ENCODE measurements around the gene ROCK2. TPM values are rescaled to one million over a fixed set of nuclear protein-coding genes. Genes with fewer than 3 reads are reported as not detected.

ROCK2 gene
- total RNA-seq, 2 donors from 2014 or later, result 62.7 to 80.9 TPM

DNA sequence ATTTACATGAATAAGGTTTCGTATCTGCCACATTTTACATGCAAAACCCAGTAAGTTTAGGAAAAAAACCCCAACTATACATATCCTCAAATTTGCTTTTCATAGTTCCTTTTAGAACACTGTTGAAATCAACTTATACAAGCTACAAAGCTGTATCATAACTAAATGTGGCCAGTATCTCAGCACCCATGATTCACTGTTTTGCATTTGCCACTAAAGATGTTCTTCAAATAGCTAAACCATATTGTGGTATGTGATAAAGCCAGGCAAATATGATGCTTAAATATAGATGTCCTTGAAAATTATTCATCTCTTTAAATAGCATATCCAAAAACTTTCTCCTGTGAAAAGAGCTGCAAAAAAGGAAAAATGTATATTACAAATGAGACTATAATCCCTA is 29.9 kb downstream of the ROCK2 start:
- Histone ChIP-seq H3K9ac (ENCODE audit: low read depth in 2 of 2, low read length in 2 of 2) (no peak overlapping the region), H3K27me3 (no peaks in the 10 kb centered on the region), H3K27ac (no peak overlapping the region), H3K9me3 (no peaks in the 10 kb centered on the region), H3K4me1 (no peaks in the 10 kb centered on the region), H3K36me3 (no peaks in the 10 kb centered on the region), H3K4me3 (no peak overlapping the region)
- TF ChIP-seq, protein P1, sequence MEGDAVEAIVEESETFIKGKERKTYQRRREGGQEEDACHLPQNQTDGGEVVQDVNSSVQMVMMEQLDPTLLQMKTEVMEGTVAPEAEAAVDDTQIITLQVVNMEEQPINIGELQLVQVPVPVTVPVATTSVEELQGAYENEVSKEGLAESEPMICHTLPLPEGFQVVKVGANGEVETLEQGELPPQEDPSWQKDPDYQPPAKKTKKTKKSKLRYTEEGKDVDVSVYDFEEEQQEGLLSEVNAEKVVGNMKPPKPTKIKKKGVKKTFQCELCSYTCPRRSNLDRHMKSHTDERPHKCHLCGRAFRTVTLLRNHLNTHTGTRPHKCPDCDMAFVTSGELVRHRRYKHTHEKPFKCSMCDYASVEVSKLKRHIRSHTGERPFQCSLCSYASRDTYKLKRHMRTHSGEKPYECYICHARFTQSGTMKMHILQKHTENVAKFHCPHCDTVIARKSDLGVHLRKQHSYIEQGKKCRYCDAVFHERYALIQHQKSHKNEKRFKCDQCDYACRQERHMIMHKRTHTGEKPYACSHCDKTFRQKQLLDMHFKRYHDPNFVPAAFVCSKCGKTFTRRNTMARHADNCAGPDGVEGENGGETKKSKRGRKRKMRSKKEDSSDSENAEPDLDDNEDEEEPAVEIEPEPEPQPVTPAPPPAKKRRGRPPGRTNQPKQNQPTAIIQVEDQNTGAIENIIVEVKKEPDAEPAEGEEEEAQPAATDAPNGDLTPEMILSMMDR (IDR thresholded peaks at IDR 0.05), result no peak
- intact Hi-C loops (cut with DNase I), result no loop called here
- no peak for DNase-seq

DNA sequence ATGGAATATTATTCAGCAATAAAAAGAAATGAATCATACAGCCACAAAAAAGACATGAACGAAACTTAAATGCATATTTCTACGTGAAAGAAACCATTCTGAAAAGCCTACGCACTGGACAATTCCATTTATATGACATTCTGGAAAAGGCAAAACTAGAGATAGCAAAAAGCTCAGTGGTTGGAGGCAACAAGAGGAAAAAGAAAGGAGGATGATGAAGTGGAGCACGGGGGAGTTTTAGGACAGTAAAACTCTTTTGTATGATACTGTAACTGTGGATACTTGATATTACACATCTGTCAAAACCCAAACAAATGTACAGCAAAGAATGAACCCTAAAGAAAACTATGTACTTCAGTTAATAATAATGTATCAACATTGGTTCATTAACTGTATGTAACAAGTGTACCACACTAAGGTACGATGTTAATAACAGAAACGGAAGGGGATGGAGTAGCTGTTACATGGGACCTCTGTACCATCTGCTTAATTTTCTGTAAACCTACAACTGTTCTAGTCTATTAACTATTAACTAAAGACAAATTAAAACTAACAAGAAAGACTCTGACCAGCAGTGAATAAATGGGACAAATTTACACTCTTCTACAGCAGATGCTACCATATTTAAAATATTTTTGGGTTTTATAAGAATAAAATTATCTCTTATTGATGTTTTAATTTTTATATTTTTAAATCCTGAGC is 31.5 kb downstream of the ROCK2 start:
- Histone ChIP-seq H3K4me1 (no peaks in the 10 kb centered on the region), H3K9me3 (no peaks in the 10 kb centered on the region), H3K36me3 (no peaks in the 10 kb centered on the region), H3K4me3 (no peak overlapping the region), H3K27ac (no peak overlapping the region), H3K27me3 (no peaks in the 10 kb centered on the region), H3K9ac (ENCODE audit: low read depth in 2 of 2, low read length in 2 of 2) (no peak overlapping the region)
- no peak for DNase-seq
- intact Hi-C loops (cut with DNase I), result no loop called here
- TF ChIP-seq, protein P1 (IDR thresholded peaks at IDR 0.05), result no peak

DNA sequence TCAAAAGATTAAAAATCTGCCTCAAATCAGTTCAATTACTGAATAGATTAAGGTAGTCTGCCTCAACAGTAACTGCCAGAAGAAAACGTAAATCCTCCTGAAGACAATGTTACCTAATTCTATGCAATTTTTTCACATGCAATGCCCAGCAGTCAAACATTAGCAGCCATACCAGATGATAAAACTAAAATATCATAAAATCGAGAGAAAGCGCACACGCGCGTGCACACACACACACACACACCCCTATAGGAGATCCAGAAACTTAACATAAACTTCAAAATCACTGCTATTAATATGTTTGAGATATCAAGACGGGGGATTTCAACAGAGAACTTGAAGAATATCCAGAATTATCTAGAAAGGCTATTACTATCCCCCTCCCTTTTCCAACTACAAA is 32.9 kb downstream of the ROCK2 start:
- H3K36me3 ChIP-seq, result no peaks in the 10 kb centered on the region
- DNase-seq, result no peak
- no peak overlapping the region for H3K9ac ChIP-seq (ENCODE audit: low read depth in 2 of 2, low read length in 2 of 2)
- no peaks in the 10 kb centered on the region for H3K9me3 ChIP-seq
- intact Hi-C loops (cut with DNase I), result no loop called here
- no peak overlapping the region for H3K4me3 ChIP-seq
- TF ChIP-seq, protein P1 (IDR thresholded peaks at IDR 0.05), result no peak
- H3K27ac ChIP-seq, result no peak overlapping the region
- H3K27me3 ChIP-seq, result no peaks in the 10 kb centered on the region
- H3K4me1 ChIP-seq, result no peaks in the 10 kb centered on the region

DNA sequence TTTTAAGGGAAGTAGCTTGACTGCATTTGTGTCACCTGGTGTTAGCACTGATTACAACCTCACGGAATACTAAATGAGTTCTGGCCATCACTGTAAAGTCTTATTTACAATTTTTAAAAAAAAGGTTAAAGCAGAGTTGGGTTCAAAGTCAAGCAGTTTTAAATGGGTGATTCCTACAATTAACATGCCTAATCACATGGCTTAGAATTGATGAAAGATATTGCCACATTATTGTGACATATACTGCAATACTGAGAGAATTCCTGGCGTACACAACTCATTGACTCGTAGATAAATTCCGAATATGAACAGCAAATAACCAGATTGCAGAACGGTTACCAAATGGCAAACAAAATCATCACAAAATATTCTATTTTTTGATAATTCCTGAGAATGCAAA is 34.2 kb downstream of the ROCK2 start:
- H3K4me3 ChIP-seq, result no peak overlapping the region
- no peaks in the 10 kb centered on the region for H3K27me3 ChIP-seq
- H3K9me3 ChIP-seq, result no peaks in the 10 kb centered on the region
- no peak overlapping the region for H3K27ac ChIP-seq
- DNase-seq, result no peak
- H3K36me3 ChIP-seq, result no peaks in the 10 kb centered on the region
- H3K4me1 ChIP-seq, result no peaks in the 10 kb centered on the region
- intact Hi-C loops (cut with DNase I), result no loop called here
- TF ChIP-seq, protein P1 (IDR thresholded peaks at IDR 0.05), result no peak
- no peak overlapping the region for H3K9ac ChIP-seq (ENCODE audit: low read depth in 2 of 2, low read length in 2 of 2)

DNA sequence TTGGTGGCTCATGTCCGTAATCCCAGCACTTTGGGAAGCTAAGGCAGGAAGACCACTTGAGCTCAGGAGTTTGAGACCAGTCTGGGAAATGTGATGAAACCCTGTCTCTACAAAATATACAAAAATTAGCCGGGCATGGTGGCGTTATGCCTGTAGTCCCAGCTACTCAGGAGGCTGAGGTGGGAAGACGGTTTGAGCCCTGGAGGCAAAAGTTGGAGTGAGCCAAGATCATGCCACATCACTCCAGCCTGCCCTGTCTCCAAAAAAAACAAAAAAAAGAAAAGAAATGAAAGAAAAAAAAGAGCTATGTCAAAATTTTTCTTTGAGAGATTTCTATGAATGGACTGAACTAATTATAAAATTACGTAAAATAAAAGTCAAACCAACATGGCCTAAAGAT is 34.7 kb downstream of the ROCK2 start:
- H3K9ac ChIP-seq (ENCODE audit: low read depth in 2 of 2, low read length in 2 of 2), result no peak overlapping the region
- TF ChIP-seq, protein P1 (IDR thresholded peaks at IDR 0.05), result no peak
- no peak overlapping the region for H3K27ac ChIP-seq
- no peak for DNase-seq
- H3K27me3 ChIP-seq, result no peaks in the 10 kb centered on the region
- H3K9me3 ChIP-seq, result no peaks in the 10 kb centered on the region
- no peak overlapping the region for H3K4me3 ChIP-seq
- no peaks in the 10 kb centered on the region for H3K4me1 ChIP-seq
- no peaks in the 10 kb centered on the region for H3K36me3 ChIP-seq
- intact Hi-C loops (cut with DNase I), result no loop called here

Data from colonic mucosa (tissue), 4 donors.